IPS-20b (cell line): ENCODE results near the gene SHISA9.

Source experiments
- H3K27ac ChIP-seq: one replicate; pipeline ENCODE4 v1.5.1; 2013; ENCODE audit warnings: low read length
- H3K27me3 ChIP-seq: 2 replicates; pipeline ENCODE4 v1.6.1; 2013; ENCODE audit warnings: mild to moderate bottlenecking, low read length, inconsistent platforms; ENCODE audit not compliant: insufficient read depth
- H3K36me3 ChIP-seq: 2 replicates; pipeline ENCODE4 v1.6.1; 2013; ENCODE audit warnings: low read depth, mild to moderate bottlenecking, inconsistent platforms, low read length, moderate library complexity; ENCODE audit not compliant: insufficient read depth
- H3K4me1 ChIP-seq: 2 replicates; pipeline ENCODE4 v1.6.1; 2013; ENCODE audit warnings: mild to moderate bottlenecking, control low read depth, inconsistent platforms, low read length, moderate library complexity; ENCODE audit not compliant: insufficient read depth
- H3K4me3 ChIP-seq: 2 replicates; pipeline ENCODE4 v1.5.1; 2013; ENCODE audit warnings: mild to moderate bottlenecking, low read length, inconsistent platforms
- H3K9ac ChIP-seq: 2 replicates; pipeline ENCODE4 v1.6.1; 2013; ENCODE audit warnings: low read depth, mild to moderate bottlenecking, inconsistent platforms, low read length, moderate library complexity
- H3K9me3 ChIP-seq: 2 replicates; pipeline ENCODE4 v1.6.1; 2013; ENCODE audit warnings: mild to moderate bottlenecking, low read depth, low read length, inconsistent platforms; ENCODE audit not compliant: insufficient read depth

The SHISA9 gene

GRCh38 chr16:13080531-13080930 lies 179.1 kb downstream of the SHISA9 start:
- no peak overlapping the region for H3K9ac ChIP-seq
- H3K4me1 ChIP-seq: peaks cover 14% of the 10 kb centered on the region
- no peaks in the 10 kb centered on the region for H3K9me3 ChIP-seq
- H3K4me3 ChIP-seq: no peak overlapping the region
- no peaks in the 10 kb centered on the region for H3K27me3 ChIP-seq
- no peak overlapping the region for H3K27ac ChIP-seq
- no peaks in the 10 kb centered on the region for H3K36me3 ChIP-seq

DNA sequence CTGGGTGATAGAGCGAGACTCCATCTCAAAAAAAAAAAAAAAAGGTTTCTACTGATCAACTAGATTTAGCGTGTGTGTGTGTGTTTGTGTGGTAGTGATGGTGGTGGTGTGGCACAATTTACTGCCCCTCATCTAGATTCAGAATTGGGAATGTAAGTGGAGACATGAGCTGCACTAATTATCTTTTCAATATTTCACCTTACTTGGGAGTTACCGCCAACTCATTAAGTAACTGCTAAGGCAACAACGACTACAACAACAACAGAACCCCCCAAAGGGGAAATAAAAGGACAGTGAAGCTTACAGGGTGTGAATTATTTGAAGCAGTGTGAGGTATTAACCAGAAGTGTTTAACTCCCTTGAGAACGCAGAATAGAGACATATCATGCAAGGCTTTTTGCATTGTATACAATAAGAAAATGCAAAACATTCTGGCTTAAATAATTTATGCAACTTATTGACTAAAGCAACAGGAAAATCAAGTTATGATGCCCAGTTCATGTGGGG lies 180.5 kb downstream of the SHISA9 start:
- no peaks in the 10 kb centered on the region for H3K27me3 ChIP-seq
- H3K27ac ChIP-seq: no peak overlapping the region
- no peak overlapping the region for H3K9ac ChIP-seq
- no peaks in the 10 kb centered on the region for H3K9me3 ChIP-seq
- H3K36me3 ChIP-seq: no peaks in the 10 kb centered on the region
- peaks cover 14% of the 10 kb centered on the region for H3K4me1 ChIP-seq
- no peak overlapping the region for H3K4me3 ChIP-seq

- Histone ChIP-seq H3K4me1 (peaks cover 10% of the 10 kb centered on the region), H3K36me3 (no peaks in the 10 kb centered on the region), H3K9me3 (no peaks in the 10 kb centered on the region), H3K27ac (no peak overlapping the region), H3K9ac (no peak overlapping the region), H3K4me3 (no peak overlapping the region), H3K27me3 (no peaks in the 10 kb centered on the region)
Measured at GRCh38 chr16:13083681-13084080, 182.3 kb downstream of the SHISA9 start.

DNA sequence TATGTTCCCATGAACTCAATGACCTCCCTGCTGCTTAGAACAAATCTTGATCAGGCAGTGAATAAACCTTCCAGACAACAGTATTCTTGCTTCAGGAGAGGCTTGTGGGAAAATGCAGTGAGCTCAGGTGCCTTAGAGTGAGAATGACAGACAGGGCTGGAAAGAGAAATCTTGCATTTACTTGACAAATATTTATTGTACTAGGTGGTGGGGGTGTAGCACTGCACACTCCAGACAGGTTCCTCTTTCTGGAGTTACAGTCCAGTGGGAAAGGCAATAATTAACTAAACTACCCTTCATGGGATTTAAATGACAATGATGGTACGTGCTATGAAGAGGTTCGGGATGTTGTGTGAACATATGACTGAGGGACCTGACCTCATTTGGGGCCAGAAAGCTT lies 182.9 kb downstream of the SHISA9 start:
- H3K4me3 ChIP-seq: no peak overlapping the region
- H3K4me1 ChIP-seq: peaks cover 8% of the 10 kb centered on the region
- no peaks in the 10 kb centered on the region for H3K27me3 ChIP-seq
- no peaks in the 10 kb centered on the region for H3K36me3 ChIP-seq
- no peak overlapping the region for H3K27ac ChIP-seq
- no peak overlapping the region for H3K9ac ChIP-seq
- H3K9me3 ChIP-seq: no peaks in the 10 kb centered on the region

- H3K4me1 ChIP-seq: peaks cover 17% of the 10 kb centered on the region
- no peaks in the 10 kb centered on the region for H3K36me3 ChIP-seq
- H3K9me3 ChIP-seq: peaks cover 7% of the 10 kb centered on the region; the same call in 1 of the 2 replicates
- H3K9ac ChIP-seq: no peak overlapping the region
- no peak overlapping the region for H3K27ac ChIP-seq
- H3K4me3 ChIP-seq: no peak overlapping the region
- no peaks in the 10 kb centered on the region for H3K27me3 ChIP-seq
Measured at GRCh38 chr16:13093661-13094060, 192.3 kb downstream of the SHISA9 start.

DNA sequence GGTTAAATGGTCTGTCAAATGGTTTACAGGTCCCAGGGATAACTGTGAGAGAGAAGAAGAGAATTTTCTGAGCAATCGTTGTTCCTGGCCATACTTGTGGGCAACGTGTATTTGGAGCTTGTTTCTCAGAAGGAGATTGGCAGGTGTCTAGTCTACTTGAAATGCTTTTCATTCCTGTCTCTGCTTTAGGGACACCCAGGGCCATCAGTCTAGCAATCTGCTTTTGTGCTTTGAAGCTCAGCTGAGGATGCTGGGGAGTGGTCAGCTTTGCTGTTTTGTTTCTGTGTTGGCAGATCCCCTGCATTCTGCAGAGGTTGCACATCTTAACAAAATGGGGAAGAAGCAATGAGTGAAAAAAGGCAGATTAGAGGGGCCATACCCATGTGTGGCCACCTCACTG lies 193.7 kb downstream of the SHISA9 start:
- Histone ChIP-seq H3K4me3 (no peak overlapping the region), H3K9me3 (peaks cover 6% of the 10 kb centered on the region; the same call in 1 of the 2 replicates), H3K36me3 (no peaks in the 10 kb centered on the region), H3K27ac (no peak overlapping the region), H3K4me1 (peaks cover 30% of the 10 kb centered on the region), H3K27me3 (no peaks in the 10 kb centered on the region), H3K9ac (no peak overlapping the region)

- Histone ChIP-seq H3K36me3 (no peaks in the 10 kb centered on the region), H3K4me1 (peaks cover 26% of the 10 kb centered on the region), H3K9ac (no peak overlapping the region), H3K27me3 (no peaks in the 10 kb centered on the region), H3K4me3 (no peak overlapping the region), H3K9me3 (no peaks in the 10 kb centered on the region), H3K27ac (no peak overlapping the region)
Measured at GRCh38 chr16:13098536-13098935, 197.1 kb downstream of the SHISA9 start.

- no peak overlapping the region for H3K4me3 ChIP-seq
- H3K36me3 ChIP-seq: no peaks in the 10 kb centered on the region
- H3K9me3 ChIP-seq: peaks cover 8% of the 10 kb centered on the region
- peaks cover 21% of the 10 kb centered on the region for H3K4me1 ChIP-seq
- no peaks in the 10 kb centered on the region for H3K27me3 ChIP-seq
- no peak overlapping the region for H3K27ac ChIP-seq
- no peak overlapping the region for H3K9ac ChIP-seq
Measured at GRCh38 chr16:13099822-13100221, 198.4 kb downstream of the SHISA9 start.

GRCh38 chr16:13100970-13101369 lies 199.6 kb downstream of the SHISA9 start:
- no peak overlapping the region for H3K4me3 ChIP-seq
- H3K36me3 ChIP-seq: no peaks in the 10 kb centered on the region
- no peaks in the 10 kb centered on the region for H3K27me3 ChIP-seq
- peaks cover 21% of the 10 kb centered on the region for H3K4me1 ChIP-seq
- no peak overlapping the region for H3K9ac ChIP-seq
- H3K27ac ChIP-seq: no peak overlapping the region
- peaks cover 8% of the 10 kb centered on the region for H3K9me3 ChIP-seq

GRCh38 chr16:13101828-13102227 lies 200.4 kb downstream of the SHISA9 start:
- no peak overlapping the region for H3K9ac ChIP-seq
- no peaks in the 10 kb centered on the region for H3K27me3 ChIP-seq
- no peak overlapping the region for H3K4me3 ChIP-seq
- peaks cover 8% of the 10 kb centered on the region for H3K9me3 ChIP-seq
- H3K27ac ChIP-seq: no peak overlapping the region
- no peaks in the 10 kb centered on the region for H3K36me3 ChIP-seq
- peaks cover 21% of the 10 kb centered on the region for H3K4me1 ChIP-seq

DNA sequence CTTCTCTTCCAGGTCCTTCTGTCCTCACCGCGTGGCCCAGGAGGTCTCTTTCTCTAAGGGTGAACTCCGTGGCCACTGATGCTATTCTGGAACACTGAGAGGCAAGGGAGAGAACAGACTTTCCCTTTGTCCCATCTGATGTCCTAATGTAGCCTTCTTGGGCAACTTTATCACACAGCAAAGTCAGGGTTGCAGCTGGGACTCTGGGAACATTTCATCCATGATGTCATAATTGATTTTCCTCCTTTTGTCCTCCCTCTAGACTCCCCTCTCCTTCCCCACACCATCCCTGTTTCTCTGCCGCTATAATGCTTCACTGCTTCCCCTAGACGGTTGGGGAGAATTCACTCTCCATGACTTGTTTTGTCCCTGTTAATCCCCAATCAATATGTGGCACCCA lies 201.0 kb downstream of the SHISA9 start:
- Histone ChIP-seq H3K9ac (no peak overlapping the region), H3K4me1 (peaks cover 21% of the 10 kb centered on the region), H3K36me3 (no peaks in the 10 kb centered on the region), H3K4me3 (no peak overlapping the region), H3K9me3 (peaks cover 8% of the 10 kb centered on the region), H3K27ac (no peak overlapping the region), H3K27me3 (no peaks in the 10 kb centered on the region)

DNA sequence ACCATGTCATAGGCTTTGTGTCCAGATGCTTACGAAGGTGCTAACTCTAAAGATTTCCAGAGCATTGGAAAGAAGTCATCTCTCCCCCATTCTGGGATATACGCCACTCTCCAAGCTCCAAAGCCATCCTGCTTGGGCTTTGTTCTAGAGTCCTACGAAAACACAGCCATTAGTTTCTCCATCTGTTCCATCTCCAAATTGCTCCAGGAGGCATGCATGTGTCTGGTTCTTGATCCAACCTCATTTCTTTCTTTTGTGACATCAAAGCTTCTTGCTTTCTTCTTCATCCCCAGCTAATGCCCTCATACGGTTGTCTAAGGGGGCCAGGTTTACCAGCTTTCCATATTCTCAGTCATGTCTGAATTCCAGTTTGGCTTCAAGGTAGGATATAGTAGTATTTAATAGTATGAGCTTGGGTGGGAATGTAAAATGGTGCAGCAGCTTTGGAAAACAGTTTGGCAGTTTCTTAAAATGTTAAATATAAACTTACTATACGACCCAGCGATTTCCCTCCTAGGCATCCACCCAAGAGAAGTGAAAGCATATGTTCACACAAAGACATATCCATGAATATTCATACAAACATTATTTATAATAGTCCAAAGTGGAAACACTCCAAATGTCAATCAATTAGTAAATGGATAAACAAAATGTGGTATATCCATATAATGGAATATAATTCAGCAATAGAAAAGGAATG lies 202.6 kb downstream of the SHISA9 start:
- Histone ChIP-seq H3K9ac (no peak overlapping the region), H3K9me3 (peaks cover 8% of the 10 kb centered on the region), H3K27me3 (no peaks in the 10 kb centered on the region), H3K4me1 (peaks cover 10% of the 10 kb centered on the region), H3K27ac (no peak overlapping the region), H3K4me3 (no peak overlapping the region), H3K36me3 (no peaks in the 10 kb centered on the region)
